HFFc6 (cell line): ENCODE measurements around the gene TMOD1. TPM values are rescaled to one million over a fixed set of nuclear protein-coding genes. Genes with fewer than 3 reads are reported as not detected.

ENCODE experiments used
- DNase-seq: peaks from one replicate; pipeline ENCODE4 v3.0.0-alpha.2; 2018
- H3K27ac Mint-ChIP-seq: 2 replicates; pipeline ENCODE4 v1.8.0; 2020; ENCODE audit warnings: mild to moderate bottlenecking, mixed read lengths
- H3K27me3 Mint-ChIP-seq: 2 replicates; pipeline ENCODE4 v1.8.0; 2021; ENCODE audit warnings: mild to moderate bottlenecking, moderate library complexity, mixed read lengths; ENCODE audit not compliant: insufficient read depth
- H3K36me3 Mint-ChIP-seq: 2 replicates; pipeline ENCODE4 v1.8.0; 2021; ENCODE audit warnings: low read depth, mixed read lengths
- H3K4me1 Mint-ChIP-seq: 2 replicates; pipeline ENCODE4 v1.8.0; 2020; ENCODE audit warnings: low read depth, mixed read lengths
- H3K4me3 Mint-ChIP-seq: 2 replicates; pipeline ENCODE4 v1.8.0; 2020; ENCODE audit warnings: mild to moderate bottlenecking, moderate library complexity, mixed read lengths
- H3K9me3 Mint-ChIP-seq: 2 replicates; pipeline ENCODE4 v1.8.0; 2020; ENCODE audit warnings: mild to moderate bottlenecking, mixed read lengths
- CTCF ChIP-seq: fragments of 200-600 bp; sonication (generic); IDR thresholded peaks from 2 replicates; pipeline ENCODE4 v1.5.0; 2021; ENCODE audit warnings: antibody characterized with exemption, mild to moderate bottlenecking
- total RNA-seq, 6 experiments: library from RNA; stranded (reverse); fragmentation: NEBNext Ultra II Directional; extraction: Animal tissue kit (Norgen Biotek cat#: 25700); gene quantifications; 2 replicates in 1 of 6; 3 replicates in 5 of 6; pipeline ENCODE4 v1.2.3, GENCODE V29; 2021

TMOD1 gene
- total RNA-seq, 6 experiments from 2014 or later, result 0.14 to 0.60 (median 0.57) TPM

- Mint-ChIP-seq H3K4me1 (peaks cover 17% of the 10 kb centered on the region), H3K4me3 (no peak overlapping the region), H3K27ac (no peak overlapping the region), H3K27me3 (no peaks in the 10 kb centered on the region), H3K36me3 (peaks cover 5% of the 10 kb centered on the region; the same call in 1 of the 2 replicates), H3K9me3 (no peaks in the 10 kb centered on the region)
- DNase-seq, result no peak
- no peak for TF ChIP-seq CTCF
These were observed 23.0 kb upstream of the TMOD1 start for GRCh38 chr9:97478301-97478981.

- DNase-seq, result no peak
- TF ChIP-seq CTCF, result no peak
- no peaks in the 10 kb centered on the region for H3K27me3 Mint-ChIP-seq
- no peaks in the 10 kb centered on the region for H3K9me3 Mint-ChIP-seq
- H3K4me3 Mint-ChIP-seq, result no peak overlapping the region
- peaks cover 8% of the 10 kb centered on the region for H3K4me1 Mint-ChIP-seq
- H3K36me3 Mint-ChIP-seq, result peaks cover 5% of the 10 kb centered on the region; the same call in 1 of the 2 replicates
- H3K27ac Mint-ChIP-seq, result no peak overlapping the region
These were observed 21.8 kb upstream of the TMOD1 start for GRCh38 chr9:97479496-97480159.

GRCh38 chr9:97480174-97480573 lies 21.3 kb upstream of the TMOD1 start:
- Mint-ChIP-seq H3K4me1 (peaks cover 3% of the 10 kb centered on the region), H3K27ac (no peak overlapping the region), H3K27me3 (no peaks in the 10 kb centered on the region), H3K36me3 (peaks cover 5% of the 10 kb centered on the region; the same call in 1 of the 2 replicates), H3K9me3 (no peaks in the 10 kb centered on the region), H3K4me3 (no peak overlapping the region)
- DNase-seq, result no peak
- no peak for TF ChIP-seq CTCF

GRCh38 chr9:97480749-97481148 lies 20.7 kb upstream of the TMOD1 start:
- H3K27ac Mint-ChIP-seq, result no peak overlapping the region
- peaks cover 5% of the 10 kb centered on the region; the same call in 1 of the 2 replicates for H3K36me3 Mint-ChIP-seq
- H3K27me3 Mint-ChIP-seq, result no peaks in the 10 kb centered on the region
- H3K9me3 Mint-ChIP-seq, result no peaks in the 10 kb centered on the region
- H3K4me1 Mint-ChIP-seq, result no peaks in the 10 kb centered on the region
- H3K4me3 Mint-ChIP-seq, result no peak overlapping the region
- no peak for DNase-seq
- no peak for TF ChIP-seq CTCF

GRCh38 chr9:97484134-97484533 lies 17.3 kb upstream of the TMOD1 start:
- no peak overlapping the region for H3K4me3 Mint-ChIP-seq
- TF ChIP-seq CTCF, result no peak
- H3K9me3 Mint-ChIP-seq, result no peaks in the 10 kb centered on the region
- no peak overlapping the region for H3K27ac Mint-ChIP-seq
- peaks cover 11% of the 10 kb centered on the region for H3K4me1 Mint-ChIP-seq
- H3K36me3 Mint-ChIP-seq, result peaks cover 14% of the 10 kb centered on the region
- no peak for DNase-seq
- no peaks in the 10 kb centered on the region; the same call in 1 of the 2 replicates for H3K27me3 Mint-ChIP-seq
